C4-2B (cell line): ENCODE measurements around the gene CALCB.

Experiments used
- CTCF ChIP-seq: fragments of 450-650 bp; conservative IDR thresholded peaks from 2 replicates; pipeline ENCODE4 v1.5.1; 2017; ENCODE audit warnings: mild to moderate bottlenecking
- ZFX ChIP-seq: fragments of 450-650 bp; IDR thresholded peaks from 2 replicates; pipeline ENCODE4 v1.6.1; 2017

DNA sequence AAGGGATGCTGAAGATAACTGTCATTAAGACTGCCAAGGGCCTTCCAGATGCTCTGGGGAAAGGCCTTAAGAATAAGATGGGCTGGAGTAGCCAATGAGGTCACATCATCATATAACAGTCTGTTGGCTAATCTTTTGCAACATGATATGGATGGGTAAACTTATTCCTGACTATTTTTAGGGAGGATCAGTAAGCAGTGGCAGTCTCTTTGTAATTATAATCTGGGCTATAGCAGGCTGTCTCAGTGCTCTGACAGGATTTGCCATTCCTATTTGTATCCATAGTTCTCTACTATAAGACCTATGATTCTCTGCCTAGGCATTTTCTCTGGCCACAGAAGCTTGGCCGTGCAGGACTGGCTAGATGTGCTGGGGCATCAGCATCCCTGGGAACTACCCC is 16.1 kb upstream of the CALCB start:
- TF ChIP-seq CTCF (no peak), ZFX (no peak)
